Measurements from ENCODE around the gene ATP10B. TPM values are rescaled to one million over a fixed set of nuclear protein-coding genes. Genes with fewer than 3 reads are reported as not detected.

The ATP10B gene
- total RNA-seq, 1 donor from 2014 or later: 16.1 TPM

- ATAC-seq (no peak), DNase-seq (ENCODE audit: low spot score) (no peak)
- intact Hi-C loops (cut with DNase I): no loop called here
Observed at GRCh38 chr5:160543395-160543794, 308.6 kb downstream of the ATP10B start.

DNA sequence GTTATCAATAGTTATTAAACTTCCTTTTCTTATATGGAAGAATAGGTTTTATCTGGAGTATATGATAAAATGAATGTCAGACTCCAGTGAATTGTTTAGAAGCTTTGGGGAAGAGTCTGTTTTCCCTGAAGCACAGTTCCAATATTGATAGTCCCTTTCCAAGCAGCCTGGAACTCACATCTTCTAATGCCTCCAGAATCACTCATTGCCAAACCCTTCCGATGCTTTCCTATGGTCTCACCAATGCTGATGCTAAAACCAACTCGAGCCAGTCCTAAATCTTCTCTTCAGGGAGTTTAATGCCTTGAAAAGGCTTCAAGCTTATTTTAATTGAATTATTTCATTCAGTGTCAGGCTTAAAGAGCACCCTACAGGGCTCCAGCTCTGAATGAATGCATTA, 309.2 kb downstream of the ATP10B start:
- intact Hi-C loops (cut with DNase I): no loop called here
- DNase-seq (ENCODE audit: low spot score): no peak
- no peak for ATAC-seq

- no peak for ATAC-seq
- intact Hi-C loops (cut with DNase I): no loop called here
- DNase-seq (ENCODE audit: low spot score): no peak
Observed at GRCh38 chr5:160542281-160542680, 309.7 kb downstream of the ATP10B start.

DNA sequence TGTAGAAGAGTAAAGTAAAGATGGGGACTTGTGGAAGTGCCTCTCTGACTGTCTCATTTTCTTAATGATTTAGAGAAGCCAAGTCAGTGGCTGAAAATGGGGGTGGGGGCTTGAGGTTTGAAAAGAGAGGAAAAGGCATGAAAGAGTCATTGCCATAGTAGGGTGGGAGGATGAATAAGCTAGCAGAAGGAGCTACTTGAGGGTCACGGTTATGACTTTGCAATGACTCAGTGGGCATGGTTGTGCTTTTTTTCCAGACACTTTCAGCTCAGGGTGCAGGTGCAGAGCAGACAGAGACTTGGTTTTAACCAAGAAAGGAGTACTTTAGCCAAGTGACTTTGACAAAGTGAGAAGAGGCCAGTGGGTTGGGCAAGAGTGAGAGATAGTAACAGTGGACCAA, 312.6 kb downstream of the ATP10B start:
- no peak for ATAC-seq
- intact Hi-C loops (cut with DNase I): no loop called here
- no peak for DNase-seq (ENCODE audit: low spot score)

GRCh38 chr5:160537940-160538339, 314.1 kb downstream of the ATP10B start:
- ATAC-seq (no peak), DNase-seq (ENCODE audit: low spot score) (no peak)
- intact Hi-C loops (cut with DNase I): no loop called here

DNA sequence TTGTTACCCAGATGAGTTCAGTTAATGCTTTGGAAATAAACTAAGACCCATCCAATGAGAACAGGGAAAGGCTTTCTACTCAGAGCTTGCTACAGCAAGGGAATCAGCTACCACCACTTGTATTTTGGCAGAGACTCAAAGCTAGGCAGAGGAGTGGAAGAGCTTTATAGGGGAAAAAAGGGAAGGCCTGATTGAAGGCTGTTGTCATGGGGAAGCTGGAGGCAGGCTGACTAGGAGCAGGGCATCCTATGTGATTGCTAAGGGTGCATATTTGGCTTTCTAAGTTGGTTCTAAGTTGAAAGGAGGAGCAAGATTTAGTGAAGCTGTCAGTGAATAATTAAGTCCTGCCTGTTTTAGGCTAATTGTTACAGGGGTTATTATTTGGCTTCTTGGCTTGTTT, 314.9 kb downstream of the ATP10B start:
- DNase-seq (ENCODE audit: low spot score): no peak
- intact Hi-C loops (cut with DNase I): no loop called here
- no peak for ATAC-seq

- DNase-seq (ENCODE audit: low spot score) (no peak), ATAC-seq (no peak)
Observed at GRCh38 chr5:160534914-160535313, 317.1 kb downstream of the ATP10B start.

DNA sequence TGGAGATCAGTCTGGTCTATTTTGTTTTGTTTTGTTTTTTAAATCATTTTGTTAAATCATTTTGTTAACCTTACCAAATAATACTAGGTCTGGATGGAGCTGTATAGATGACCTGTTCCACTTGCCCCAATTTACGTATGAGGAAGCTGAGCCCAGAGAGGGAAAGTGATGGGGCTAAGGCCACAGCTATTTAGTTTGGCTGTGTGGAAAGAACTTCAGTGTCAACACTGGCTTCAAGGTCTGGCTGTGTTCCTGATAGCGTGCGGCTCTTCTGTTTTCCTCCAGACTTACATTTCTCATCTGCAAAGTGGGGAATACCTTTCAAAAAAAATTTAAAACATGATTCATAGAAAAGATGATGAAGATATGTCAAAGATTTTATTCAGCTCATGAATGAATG, 317.9 kb downstream of the ATP10B start:
- intact Hi-C loops (cut with DNase I): no loop called here

More at GRCh38 chr5:160534914-160535313, 317.1 kb downstream of the ATP10B start:
- intact Hi-C loops (cut with DNase I): no loop called here

GRCh38 chr5:160525471-160526261, 326.3 kb downstream of the ATP10B start:
- DNase-seq (ENCODE audit: low spot score): no peak
- intact Hi-C loops (cut with DNase I): no loop called here

More for the DNA sequence above, 317.9 kb downstream of the ATP10B start:
- DNase-seq (ENCODE audit: low spot score): no peak
- ATAC-seq: no peak

GRCh38 chr5:160524827-160525226, 327.2 kb downstream of the ATP10B start:
- ATAC-seq (no peak), DNase-seq (ENCODE audit: low spot score) (no peak)
- intact Hi-C loops (cut with DNase I): no loop called here

More at GRCh38 chr5:160525471-160526261, 326.3 kb downstream of the ATP10B start:
- no peak for ATAC-seq

DNA sequence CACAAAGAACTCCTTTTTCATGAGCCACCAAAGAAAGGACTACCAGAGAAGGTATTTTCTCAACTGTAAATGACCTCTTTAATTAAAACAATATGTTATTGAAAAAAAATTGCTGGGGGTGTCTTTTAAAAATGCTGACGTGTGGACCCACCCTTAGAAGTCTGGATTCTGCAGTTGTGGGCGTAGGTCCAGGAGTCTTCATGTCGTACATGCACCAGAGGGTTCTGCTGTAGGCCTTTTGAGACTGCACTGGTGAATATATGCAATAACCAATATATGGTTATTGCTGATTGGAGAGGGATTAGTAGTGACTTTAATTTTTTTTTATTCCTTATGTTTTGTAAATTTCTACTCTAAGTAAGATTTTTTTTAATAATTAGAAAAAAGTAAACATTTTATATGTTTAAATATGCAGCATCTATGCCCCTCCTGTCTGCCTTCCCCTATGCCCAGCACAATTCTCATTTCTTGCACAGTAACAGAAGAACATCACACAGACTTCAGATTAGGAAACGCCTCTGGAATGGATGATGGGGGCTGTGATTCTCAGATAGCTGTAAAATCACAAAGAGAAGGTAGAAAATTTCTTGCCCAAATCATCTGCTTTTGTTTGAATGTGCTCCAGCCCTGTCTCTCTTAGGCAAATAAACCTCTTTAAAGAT, 328.4 kb downstream of the ATP10B start:
- DNase-seq (ENCODE audit: low spot score) (no peak), ATAC-seq (no peak)
- intact Hi-C loops (cut with DNase I): no loop called here

DNA sequence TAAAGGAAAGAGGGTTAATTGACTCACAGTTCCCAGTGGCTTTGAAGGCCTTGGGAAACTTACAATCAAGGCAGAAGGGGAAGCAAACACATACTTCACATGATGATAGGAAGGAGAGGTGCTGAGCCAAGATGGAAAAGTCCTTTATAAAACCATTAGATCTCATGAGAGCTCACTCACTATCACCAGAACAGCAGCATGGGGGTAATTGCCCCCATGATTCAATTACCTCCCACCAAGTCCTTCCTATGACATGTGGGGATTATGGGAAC, 330.7 kb downstream of the ATP10B start:
- intact Hi-C loops (cut with DNase I): no loop called here
- DNase-seq (ENCODE audit: low spot score) (no peak), ATAC-seq (no peak)

- ATAC-seq: no peak
- no peak for DNase-seq (ENCODE audit: low spot score)
- intact Hi-C loops (cut with DNase I): no loop called here
Observed at GRCh38 chr5:160520609-160521391, 331.2 kb downstream of the ATP10B start.

- no peak for DNase-seq (ENCODE audit: low spot score)
- ATAC-seq: no peak
- intact Hi-C loops (cut with DNase I): no loop called here
Observed at GRCh38 chr5:160516696-160517530, 335.1 kb downstream of the ATP10B start.

DNA sequence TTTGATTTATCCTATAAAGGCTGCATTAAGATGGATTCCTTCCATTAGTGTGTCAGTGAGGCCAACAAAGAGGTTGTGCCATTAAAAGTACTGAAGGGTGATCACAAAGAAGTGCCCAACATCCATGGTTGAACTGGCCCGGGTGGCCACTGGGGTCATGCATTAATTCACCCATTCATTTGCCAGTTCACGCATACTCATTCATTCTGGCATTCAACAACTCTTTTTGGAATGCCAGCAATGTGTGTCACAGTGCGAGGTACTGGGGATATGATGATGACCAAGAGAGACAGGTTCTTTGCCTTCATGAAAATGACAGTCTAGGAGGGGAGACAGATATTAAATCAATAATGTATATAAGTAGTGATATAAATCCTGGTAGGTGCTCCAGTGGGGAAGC, 337.1 kb downstream of the ATP10B start:
- no peak for ATAC-seq
- no peak for DNase-seq (ENCODE audit: low spot score)
- intact Hi-C loops (cut with DNase I): no loop called here

DNA sequence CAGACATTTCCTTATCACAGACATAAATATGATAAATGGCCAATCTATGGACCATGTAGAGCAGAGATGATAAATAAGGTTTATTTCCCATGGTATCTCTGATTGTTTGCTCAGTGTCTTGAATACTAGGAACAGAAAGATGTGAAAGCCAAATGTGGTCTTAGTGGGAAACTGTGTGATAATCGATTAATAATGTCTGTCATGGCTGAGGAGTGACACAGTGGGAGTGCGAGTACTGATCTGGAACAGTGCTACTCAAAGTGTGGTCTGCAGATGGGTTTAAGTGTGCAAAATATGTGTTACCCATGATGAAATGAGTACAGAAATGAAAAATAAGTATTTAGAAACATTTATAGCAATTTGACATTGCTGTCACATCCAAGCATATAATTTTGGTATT, 337.8 kb downstream of the ATP10B start:
- ATAC-seq: no peak
- intact Hi-C loops (cut with DNase I): no loop called here
- DNase-seq (ENCODE audit: low spot score): no peak

GRCh38 chr5:160513485-160513884, 338.5 kb downstream of the ATP10B start:
- no peak for ATAC-seq
- DNase-seq (ENCODE audit: low spot score): no peak
- intact Hi-C loops (cut with DNase I): no loop called here
